Measurements from ENCODE around the gene NFATC2IP.

NFATC2IP gene

DNA sequence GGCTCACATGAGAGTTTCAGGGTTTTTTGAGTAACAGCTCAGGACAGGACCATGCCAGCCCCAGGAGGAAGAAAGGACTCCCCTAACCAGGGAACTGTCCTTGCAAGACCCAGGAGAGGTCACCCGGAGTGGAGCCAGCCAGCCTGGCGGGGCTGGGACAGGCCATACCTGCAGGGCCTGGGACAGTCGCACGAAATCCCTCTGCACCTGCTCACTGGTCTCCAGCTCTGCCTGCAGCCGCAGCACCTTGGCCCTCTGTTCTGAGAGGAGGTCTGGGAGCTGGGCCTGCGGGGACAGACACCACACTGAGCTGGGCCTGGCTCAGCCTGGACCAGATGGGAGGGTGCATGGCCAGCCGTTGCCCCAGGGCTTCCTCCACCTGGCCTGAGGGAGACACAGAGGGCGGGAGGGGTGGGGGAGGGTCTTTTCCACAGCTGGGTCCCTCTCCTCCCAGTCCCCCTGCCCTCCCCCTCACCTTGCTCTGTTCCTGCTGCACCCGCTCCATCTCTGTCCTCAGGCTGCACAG, 45.4 kb upstream of the NFATC2IP start:
- TF ChIP-seq, protein P1, sequence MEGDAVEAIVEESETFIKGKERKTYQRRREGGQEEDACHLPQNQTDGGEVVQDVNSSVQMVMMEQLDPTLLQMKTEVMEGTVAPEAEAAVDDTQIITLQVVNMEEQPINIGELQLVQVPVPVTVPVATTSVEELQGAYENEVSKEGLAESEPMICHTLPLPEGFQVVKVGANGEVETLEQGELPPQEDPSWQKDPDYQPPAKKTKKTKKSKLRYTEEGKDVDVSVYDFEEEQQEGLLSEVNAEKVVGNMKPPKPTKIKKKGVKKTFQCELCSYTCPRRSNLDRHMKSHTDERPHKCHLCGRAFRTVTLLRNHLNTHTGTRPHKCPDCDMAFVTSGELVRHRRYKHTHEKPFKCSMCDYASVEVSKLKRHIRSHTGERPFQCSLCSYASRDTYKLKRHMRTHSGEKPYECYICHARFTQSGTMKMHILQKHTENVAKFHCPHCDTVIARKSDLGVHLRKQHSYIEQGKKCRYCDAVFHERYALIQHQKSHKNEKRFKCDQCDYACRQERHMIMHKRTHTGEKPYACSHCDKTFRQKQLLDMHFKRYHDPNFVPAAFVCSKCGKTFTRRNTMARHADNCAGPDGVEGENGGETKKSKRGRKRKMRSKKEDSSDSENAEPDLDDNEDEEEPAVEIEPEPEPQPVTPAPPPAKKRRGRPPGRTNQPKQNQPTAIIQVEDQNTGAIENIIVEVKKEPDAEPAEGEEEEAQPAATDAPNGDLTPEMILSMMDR (IDR thresholded peaks at IDR 0.05; ENCODE audit: low read depth, low read length): no peak
- DNase-seq (ENCODE audit: low read depth in 2 of 2): no peak
- H3K4me3 ChIP-seq (replicated peaks in 1 of 2; ENCODE audit: low read depth in 2 of 2, low read length in 2 of 2): no peak overlapping the region

DNA sequence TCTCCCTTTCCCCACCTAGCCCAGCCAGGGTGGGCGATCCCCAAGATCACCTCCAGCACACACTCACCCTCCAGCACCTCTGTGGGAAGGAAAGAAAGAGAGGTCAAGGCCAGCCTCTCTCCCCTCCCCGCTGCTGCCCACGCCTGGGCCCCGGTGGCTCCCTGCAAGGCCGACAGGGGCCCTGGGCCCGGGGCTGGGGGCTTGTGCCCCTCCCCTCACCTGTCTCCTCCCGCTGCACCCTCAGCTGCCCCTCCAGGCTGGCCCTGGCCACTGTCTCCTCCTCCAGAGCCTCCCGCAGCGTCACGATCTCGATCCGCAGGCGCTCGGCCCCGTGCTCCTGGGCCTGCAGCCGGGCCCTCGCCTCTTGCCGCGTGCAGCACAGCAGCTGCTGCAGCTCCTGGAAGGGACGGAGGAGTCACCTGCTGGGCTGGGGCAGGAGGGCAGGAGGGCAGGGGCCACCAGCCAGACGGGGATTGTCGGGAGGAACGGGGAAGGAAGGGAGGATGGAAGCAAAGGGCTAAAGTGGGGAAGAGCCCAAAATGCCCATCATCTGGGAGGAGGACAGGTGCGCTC, 44.9 kb upstream of the NFATC2IP start:
- TF ChIP-seq, protein P1 (IDR thresholded peaks at IDR 0.05; ENCODE audit: low read depth, low read length): no peak
- H3K4me3 ChIP-seq (replicated peaks in 1 of 2; ENCODE audit: low read depth in 2 of 2, low read length in 2 of 2): no peak overlapping the region
- no peak for DNase-seq (ENCODE audit: low read depth in 2 of 2)

DNA sequence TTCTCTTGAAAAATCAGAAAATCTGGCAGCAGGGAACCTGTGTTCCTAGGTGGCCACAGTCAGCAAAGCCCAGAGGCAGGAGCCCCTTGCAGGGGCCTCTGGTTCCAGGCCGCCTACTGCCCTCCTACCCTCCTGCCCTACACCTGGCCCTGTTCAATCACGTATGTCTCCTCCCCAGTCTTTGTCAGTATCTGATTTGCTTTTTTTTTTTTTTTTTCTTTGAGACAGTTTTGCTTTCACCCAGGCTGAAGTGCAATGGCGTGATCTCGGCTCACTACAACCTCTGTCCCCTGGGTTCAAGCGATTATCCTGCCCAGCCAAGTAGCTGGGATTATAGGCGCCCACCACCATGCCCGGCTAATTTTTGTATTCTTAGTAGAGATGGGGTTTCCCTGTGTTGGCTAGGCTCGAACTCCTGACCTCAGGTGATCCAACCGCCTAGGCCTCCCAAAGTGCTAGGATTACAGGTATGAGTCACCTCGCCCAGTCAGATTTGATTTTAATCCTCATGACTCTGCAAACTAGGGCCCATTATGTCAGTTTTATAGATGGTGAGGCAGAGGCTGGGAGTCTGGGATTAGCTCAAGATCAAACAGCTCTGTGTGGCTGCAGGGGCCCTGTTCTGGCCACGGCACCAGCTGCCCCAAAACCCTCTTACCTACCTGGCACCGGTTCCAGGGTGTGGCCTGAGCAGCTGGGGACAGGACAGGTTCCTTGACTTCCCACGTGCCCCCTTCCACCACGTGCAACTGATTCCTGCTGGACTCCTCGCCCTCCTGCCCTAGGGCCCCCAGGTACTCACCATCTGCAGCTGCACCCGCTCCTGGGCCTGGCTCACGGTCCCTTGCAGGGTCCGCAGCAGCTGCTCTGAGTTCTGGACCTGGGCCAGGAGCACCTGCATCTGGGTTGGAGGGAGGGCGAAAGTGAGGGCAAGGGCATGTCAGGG, 40.4 kb upstream of the NFATC2IP start:
- TF ChIP-seq, protein P1 (IDR thresholded peaks at IDR 0.05; ENCODE audit: low read depth, low read length): no peak
- no peak for DNase-seq (ENCODE audit: low read depth in 2 of 2)

DNA sequence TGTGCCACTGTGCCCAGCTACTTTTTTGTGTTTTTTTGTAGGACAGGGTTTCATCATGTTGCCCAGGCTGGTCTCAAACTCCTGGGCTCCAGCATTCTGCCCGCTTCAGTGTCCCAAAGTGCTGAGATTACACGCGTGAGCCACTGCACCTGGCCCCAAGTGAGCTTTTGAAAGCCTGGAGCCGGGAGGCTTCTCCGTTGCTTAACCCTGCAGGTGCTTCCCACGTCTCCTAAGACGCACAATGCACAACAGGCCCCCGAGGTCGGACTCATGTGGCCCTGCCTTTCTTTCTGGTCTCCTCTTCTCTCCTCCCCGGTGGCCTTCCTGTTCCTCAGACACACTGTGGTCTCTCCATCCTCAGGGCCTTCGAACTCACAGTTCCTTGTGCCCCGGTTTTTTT, 38.2 kb upstream of the NFATC2IP start:
- DNase-seq (ENCODE audit: low read depth in 2 of 2): no peak
- TF ChIP-seq, protein P1 (IDR thresholded peaks at IDR 0.05; ENCODE audit: low read depth, low read length): no peak
- H3K4me3 ChIP-seq (replicated peaks in 1 of 2; ENCODE audit: low read depth in 2 of 2, low read length in 2 of 2): no peak overlapping the region

More for the DNA sequence above, 40.4 kb upstream of the NFATC2IP start:
- no peak overlapping the region for H3K4me3 ChIP-seq (replicated peaks in 1 of 2; ENCODE audit: low read depth in 2 of 2, low read length in 2 of 2)

DNA sequence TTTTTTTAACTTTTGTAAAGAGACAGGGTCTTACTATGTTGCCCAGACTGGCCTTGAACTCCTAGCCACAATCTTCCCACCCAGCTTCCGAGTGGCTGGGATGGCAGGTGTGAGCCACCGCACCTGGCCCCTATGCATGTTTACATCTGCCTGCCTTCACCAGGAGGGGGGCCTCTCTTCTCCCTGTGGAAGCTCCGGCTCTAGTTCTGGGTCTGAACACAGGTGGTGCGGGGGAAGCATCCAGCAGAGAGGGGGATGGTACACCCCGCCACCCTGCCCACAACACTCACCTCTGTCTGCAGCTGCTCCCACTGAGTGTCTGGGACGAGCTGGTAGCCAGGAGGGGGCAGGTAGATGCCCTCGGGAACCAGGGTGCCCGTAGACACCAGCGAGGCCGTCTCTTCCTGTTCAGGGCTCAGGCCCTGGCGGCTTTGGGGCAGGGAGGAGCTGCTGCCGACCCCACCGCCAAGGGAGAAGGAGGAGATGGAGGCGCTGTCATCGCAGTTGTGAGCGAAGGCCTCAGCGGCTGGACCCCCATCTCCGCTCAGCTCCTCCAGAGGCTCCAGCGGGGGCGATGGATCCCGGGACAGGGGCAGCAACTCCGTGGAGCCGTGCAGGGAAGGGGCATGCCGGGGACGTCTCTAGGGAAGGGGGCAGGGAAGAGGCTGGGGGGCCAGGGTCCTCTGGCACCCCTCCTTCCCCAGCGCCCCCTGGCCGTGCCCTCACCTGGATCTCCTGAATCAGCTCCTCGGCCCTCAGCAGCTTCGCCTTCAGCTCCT, 36.6 kb upstream of the NFATC2IP start:
- no peak overlapping the region for H3K4me3 ChIP-seq (replicated peaks in 1 of 2; ENCODE audit: low read depth in 2 of 2, low read length in 2 of 2)
- TF ChIP-seq, protein P1 (IDR thresholded peaks at IDR 0.05; ENCODE audit: low read depth, low read length): no peak
- DNase-seq (ENCODE audit: low read depth in 2 of 2): no peak

DNA sequence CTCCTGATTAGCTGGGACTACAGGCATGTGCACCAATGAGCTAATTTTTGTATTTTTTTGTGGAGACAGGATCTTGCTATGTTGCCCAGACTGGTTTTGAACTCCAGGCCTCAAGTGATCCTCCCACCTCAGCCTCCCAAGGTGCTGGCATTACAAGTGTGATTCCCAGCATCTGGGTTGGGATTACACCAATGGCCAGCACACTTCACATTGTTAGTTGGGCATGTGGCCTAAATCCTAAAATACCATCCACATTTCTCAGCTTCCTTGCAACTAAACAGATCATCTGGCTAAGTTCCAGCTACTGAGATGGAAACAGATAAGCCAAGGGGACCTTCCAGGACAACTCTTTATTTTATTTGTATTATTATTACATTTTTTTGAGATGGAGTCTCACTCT, 35.6 kb upstream of the NFATC2IP start:
- no peak overlapping the region for H3K4me3 ChIP-seq (replicated peaks in 1 of 2; ENCODE audit: low read depth in 2 of 2, low read length in 2 of 2)
- peak; percentile 58 to 59 for DNase-seq (ENCODE audit: low read depth in 2 of 2)
- TF ChIP-seq, protein P1 (IDR thresholded peaks at IDR 0.05; ENCODE audit: low read depth, low read length): no peak
